GM19452 (cell line): Measurements from ENCODE around the gene SUGP1.
"Not testable (repeated sequence)": the region's sequence is repeated elsewhere in the genome, so short reads cannot be mapped to it uniquely, and the experiment has no call there.

ENCODE experiments used
- ATAC-seq: cut with Tn5 transposase; IDR thresholded peaks from one replicate; pipeline ENCODE4 v1.9.1; 2021; ENCODE audit not compliant: unreplicated experiment

The SUGP1 gene

DNA sequence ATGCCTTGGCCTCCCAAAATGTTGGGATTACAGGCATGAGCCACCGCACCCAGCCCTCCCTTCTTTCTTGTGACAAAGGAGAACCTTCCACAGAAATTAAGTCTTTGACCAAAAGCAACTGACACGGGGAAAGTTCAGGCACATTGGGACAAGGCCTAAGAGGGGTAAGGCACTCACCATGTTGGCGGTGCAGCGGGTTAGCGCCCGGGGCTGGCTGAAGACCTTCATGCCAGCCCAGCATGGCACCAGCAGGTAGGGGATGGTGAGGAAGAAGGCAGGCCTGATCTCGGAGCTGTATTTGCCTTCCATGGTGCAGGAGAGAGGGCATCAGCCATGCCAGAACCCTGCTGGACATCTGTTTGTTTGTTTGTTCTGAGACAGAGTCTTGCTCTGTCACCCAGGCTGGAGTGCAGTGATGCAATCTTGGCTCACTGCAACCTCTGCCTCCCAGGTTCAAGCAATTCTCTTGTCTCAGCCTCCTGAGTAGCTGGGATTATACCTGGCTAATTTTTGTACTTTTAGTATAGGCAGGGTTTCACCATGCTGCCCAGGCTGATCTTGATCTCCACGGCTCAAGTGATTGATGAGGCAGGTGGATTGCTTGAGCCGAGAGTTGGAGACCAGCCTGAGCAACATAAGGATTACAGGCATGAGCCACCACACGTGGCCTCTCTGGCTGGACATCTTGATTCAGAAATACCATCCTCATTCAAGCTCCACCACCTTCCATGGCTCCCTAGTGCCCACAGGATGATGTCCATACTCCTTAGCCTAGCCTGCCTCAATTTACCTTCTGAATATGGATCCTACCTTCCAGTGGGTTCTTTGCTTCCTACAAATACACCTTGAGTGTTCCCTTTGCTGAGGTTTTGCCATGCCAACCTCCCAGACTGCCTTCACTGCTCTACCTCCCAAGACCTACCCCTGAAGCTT, 51.6 kb downstream of the SUGP1 start:
- no peak for ATAC-seq

DNA sequence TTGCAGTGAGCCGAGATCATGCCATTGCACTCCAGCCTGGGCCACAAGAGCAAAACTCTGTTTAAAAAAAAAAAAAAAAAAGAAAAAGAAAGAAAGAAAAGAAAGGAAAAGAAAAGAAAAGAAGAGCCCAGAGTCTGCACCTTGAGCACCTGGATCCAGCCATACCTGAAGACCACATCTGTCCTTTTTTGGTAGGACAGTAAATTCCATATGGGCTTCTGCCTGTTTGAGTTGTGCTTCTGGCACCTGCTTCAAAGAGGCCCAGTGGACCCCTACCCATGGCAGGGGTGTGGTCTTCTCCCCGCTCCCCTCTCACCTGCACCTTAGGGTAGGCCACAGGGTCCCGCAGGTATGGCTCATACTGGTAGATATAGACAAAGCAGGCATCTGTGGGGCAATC, 53.0 kb downstream of the SUGP1 start:
- ATAC-seq, result no peak

DNA sequence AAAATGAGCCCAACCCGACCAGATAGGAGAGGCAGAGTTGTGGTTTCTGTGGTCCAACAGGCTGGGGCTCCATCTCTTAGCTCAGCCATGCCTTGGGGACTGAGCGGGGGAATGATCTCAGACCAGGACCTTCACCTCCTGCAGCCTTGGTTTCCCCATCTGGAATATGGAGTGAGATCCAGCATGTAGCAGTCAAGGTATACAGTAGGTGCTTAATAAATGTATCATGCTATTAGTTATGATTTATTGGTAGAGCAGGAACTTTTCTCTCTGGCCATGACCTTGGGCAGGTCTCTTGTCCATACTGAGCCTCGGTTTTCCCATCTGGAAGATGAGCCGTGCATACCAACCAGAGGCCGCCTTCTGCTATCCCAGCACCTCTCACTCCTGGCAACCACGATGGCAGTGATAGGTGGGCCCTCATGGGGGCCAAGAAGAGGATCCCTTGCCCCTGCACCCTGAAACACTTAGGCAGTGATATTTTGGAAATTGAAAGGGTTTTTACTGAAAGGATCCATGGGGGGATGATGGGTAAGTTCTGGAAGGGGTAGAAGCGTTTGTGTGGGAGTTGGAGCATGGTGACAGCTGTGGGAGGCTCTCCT, 56.3 kb downstream of the SUGP1 start:
- ATAC-seq, result no peak

DNA sequence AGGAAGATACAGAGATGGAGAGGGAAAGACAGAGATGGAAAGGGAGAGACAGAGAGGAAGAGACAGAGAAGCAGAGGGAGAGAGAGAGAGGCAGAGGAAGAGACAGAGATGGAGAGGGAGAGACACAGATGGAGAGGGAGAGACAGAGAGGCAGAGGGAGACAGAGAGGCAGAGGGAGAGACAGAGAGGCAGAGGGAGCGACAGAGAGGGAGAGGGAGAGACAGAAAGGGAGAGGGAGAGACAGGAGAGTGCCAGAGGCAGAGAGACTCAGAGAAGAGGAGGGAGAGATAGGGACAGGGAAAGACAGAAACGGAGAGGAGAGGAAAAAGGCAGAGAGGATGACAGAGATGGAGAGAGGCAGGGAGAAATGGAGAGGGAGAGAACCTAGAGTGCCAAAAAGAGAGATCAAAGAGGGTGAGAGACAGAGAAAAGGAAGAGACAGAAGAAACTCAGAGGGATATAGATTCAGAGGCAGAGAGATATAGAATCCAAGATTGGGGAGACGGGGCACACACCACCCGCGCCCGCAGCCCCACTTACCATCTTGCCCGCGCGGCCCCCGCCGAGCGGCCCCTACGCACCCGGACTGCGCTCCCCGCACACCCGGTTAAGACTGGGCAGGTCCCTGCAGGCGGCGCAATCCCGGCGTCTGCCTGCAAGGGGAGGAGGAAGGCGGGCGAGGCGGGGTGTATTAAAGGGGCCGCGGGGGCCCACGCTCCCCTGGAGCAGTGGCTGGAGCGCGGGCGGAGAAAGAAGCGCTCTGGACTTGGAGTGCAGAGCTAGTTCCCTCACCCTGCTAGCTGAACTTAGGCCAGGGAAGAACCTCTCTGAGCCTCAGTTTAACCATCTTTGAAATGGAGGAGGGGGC, 57.9 kb downstream of the SUGP1 start:
- no peak for ATAC-seq

DNA sequence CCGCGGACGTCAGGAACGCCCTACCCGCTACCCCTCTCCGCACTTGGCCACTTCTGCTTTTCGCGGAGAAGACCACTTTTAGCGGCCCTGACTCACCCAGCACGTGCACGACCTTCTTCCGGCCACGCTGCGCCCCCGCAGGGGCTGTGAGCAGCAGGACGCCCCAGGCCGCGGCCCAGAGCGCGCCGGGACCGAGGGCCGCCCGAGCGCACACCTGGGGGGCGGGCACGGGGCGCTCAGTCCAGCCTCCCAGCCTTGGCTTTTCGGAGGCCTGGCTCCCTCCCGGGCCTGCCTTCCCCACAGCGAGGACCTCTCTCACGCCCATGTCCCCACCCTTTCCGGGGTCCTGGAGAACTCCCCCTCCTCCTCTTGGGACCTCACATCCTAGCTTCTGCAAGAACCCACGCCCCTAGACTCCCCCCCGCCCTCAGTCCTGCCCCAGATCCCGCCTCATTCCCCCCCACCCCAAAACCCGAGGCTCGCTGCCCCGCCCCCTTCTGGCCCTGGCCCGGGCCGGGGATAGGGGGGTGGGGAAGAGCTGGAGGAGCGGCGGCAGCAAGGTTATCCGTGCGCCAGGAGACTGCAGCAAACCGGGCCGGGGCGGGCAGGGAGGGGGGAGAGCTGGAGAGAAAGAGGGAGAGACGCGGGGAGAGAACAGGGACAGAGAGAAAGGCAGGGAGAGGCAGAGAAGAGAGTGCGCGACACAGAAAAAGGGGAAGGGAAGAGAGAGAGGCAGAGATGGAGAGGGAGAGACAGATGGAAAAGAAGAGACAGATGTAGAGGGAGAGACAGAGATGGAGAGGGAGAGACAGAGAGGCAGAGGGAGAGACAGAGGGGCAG, 58.7 kb downstream of the SUGP1 start:
- no peak for ATAC-seq

- no peak for ATAC-seq
These were observed 59.7 kb downstream of the SUGP1 start for GRCh38 chr19:19260417-19261214.

DNA sequence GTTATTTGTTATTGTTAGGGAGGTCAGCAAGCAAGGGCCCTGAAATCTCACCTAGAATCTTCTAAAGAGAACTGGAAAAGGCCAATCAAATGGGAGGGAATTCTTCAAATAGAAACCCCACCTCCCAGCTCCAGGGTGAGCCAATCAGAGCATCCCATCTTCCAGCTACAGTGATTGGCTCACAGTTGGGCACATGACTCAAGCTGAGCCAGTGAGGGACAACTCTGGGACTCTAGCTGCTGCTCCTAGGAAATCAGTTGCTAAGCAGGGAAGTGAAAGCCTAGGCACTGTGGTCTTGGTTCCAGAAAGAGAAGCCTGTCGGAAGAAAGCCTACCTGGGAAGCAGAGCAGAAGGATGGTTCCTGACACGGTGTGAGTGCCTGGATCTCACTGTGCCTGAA, 60.6 kb downstream of the SUGP1 start:
- ATAC-seq, result no peak

GRCh38 chr19:19258589-19259338, 61.5 kb downstream of the SUGP1 start:
- no peak for ATAC-seq

- no peak for ATAC-seq
These were observed 62.3 kb downstream of the SUGP1 start for GRCh38 chr19:19257836-19258588.

- ATAC-seq, result no peak
These were observed 63.2 kb downstream of the SUGP1 start for GRCh38 chr19:19257137-19257536.

DNA sequence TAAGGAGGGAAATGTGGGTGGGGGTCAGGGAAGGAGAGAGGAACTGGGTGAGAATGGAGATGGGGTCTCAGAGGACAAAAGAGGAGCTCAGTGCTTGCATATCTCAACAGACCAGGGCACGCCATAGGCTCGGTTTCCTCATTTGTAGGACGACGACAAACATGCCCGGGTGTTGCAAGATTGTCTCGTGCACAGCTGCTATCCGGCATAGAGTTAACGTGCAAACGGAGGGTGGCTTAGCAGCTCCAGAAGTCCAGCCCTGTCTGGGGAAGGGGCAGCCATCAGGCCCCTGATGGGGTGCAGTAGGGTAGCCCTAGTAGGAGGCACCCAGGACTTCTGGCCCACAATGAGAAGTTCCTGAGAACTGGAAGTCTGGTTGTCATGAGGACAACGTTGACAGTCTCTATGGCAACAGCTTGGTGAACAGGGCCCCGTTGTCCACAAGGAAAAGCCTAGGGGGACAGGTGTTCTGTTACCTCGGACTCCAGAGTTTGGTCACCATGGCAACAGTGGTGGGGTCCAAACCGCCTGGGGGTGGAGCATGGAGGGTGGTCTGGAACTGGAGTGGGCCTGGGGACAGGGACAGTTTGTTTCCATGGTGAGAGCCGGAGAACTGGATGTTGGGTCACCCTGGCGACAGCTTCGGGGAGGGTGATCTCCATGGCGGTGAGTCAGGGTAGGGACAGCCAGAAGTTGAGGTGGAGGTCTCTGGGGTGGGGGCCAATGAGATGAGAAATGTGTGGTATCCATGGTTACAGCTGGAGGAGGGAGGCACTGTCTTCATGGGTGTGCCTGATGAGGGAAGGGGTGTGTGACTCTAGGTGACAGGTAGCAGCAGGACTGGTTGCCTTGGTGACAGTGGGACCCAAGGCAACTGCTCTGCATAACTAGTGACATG, 64.0 kb downstream of the SUGP1 start:
- ATAC-seq, result no peak

DNA sequence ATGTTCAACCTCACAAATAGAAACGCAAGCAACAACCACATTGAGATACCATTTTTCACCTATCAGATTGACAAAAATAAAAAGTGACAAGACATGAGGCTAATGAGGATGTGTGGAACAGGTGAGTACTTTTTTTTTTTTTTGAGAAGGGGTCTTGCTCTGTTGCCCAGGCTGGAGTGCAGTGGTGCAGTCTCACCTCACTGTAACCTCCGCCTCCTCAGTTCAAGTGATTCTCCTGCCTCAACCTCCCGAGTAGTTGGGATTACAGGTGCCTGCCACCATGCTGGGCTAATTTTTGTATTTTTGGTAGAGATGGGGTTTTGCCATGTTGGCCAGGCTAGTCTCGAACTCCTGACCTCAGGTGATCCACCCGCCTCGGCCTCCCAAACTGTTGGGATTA, 66.9 kb downstream of the SUGP1 start:
- ATAC-seq, result not testable (repeated sequence)

DNA sequence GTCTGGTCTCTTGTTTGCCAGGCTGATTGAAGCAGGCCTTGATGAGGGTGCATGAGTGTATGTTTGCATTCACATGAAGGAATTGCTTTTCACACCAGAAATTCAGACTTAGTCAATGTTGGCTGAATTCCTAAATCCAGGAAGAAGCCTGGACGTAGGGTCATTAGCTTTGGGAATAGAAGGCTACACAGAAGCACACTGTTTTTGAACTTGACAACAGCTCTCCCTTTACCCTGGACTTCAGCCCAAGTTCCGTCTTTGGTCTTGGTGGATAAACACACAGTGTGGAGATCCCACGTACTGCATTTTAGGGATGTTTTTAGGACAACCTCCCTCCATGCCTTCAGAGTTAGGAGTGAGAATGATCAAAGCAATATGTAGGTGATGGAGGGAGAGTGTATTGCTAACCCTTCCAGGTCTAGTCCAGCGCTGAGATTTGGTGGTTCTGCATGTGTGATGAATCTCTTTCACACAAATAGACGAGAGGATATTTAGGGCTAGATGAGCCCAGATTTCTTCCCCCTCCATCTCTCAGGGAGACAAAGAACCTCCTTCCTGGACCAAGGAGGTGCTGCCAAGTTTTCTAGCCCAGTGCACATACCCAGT, 70.0 kb downstream of the SUGP1 start:
- no peak for ATAC-seq

DNA sequence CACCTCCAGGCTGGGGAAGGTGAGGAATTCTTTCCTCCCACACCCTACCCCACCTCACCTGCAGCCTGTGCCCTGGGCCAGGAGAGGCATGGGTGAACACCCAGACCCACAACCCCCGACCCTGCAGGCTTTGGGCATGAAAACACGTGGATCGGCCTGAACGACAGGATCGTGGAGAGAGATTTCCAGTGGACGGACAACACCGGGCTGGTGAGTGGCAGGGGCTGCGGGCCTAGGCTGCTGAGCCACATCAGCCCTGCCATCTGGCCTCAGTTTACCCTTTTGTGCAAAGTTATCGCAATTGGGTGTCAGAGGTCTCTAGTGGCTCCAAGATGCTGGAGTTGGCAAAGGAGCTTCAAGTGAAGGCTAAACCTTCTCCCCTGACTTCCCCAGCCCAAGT, 79.8 kb downstream of the SUGP1 start:
- no peak for ATAC-seq

GRCh38 chr19:19239675-19240074, 80.6 kb downstream of the SUGP1 start:
- ATAC-seq, result no peak

GRCh38 chr19:19238126-19238894, 82.0 kb downstream of the SUGP1 start:
- ATAC-seq, result no peak
